Naive thymus-derived CD4-positive, alpha-beta T cell (primary cell): ENCODE data around the gene LSM6. TPM values are rescaled to one million over a fixed set of nuclear protein-coding genes. Genes with fewer than 3 reads are reported as not detected.

ENCODE experiments used
- ATAC-seq: fragments of 150-1000 bp; cut with Tn5 transposase; 2 replicates; pipeline ENCODE4 v1.10.0; 2021; ENCODE audit warnings: mild to moderate bottlenecking, moderate library complexity
- CTCF ChIA-PET: fragments of 350-600 bp; sonication (Branson Sonifier 250); formaldehyde crosslinking; loops from one replicate; lab custom pipeline; 2021; ENCODE audit warnings: antibody characterized with exemption; lab: Charles Lee
- POLR2A ChIA-PET: fragments of 350-600 bp; sonication (Branson Sonifier 250); formaldehyde crosslinking; loops from one replicate; lab custom pipeline; 2021; ENCODE audit warnings: antibody characterized with exemption, inconsistent platforms; lab: Charles Lee
- DNase-seq, 9 donors: peaks; one replicate each; pipeline versions ENCODE4 v3.0.0 to v3.0.0-alpha.2; 2020 to 2022; ENCODE audit warnings: mixed read lengths in 1 of 9
- H3K27ac ChIP-seq: one replicate; pipeline ENCODE4 v1.7.0; 2013; ENCODE audit warnings: mild to moderate bottlenecking, low read depth, low read length, moderate library complexity
- H3K27me3 ChIP-seq, 2 donors: one replicate each; pipeline ENCODE4 v1.7.0; 2013; ENCODE audit warnings: low read length in 2 of 2, mild to moderate bottlenecking in 2 of 2, moderate library complexity in 2 of 2; ENCODE audit not compliant: control insufficient read depth in 2 of 2, insufficient read depth in 2 of 2
- H3K36me3 ChIP-seq, 3 experiments: 1 replicate in 2 of 3; 2 replicates in 1 of 3; pipeline ENCODE4 v1.7.0; 2013; ENCODE audit warnings: low read length in 3 of 3, mild to moderate bottlenecking in 3 of 3, moderate library complexity in 1 of 3; ENCODE audit not compliant: insufficient read depth in 3 of 3, control insufficient read depth in 2 of 3
- H3K4me1 ChIP-seq, 2 donors: one replicate each; pipeline ENCODE4 v1.7.0; 2013; ENCODE audit warnings: low read length in 2 of 2, mild to moderate bottlenecking in 2 of 2, moderate library complexity in 1 of 2; ENCODE audit not compliant: control insufficient read depth in 2 of 2, insufficient read depth in 2 of 2
- H3K4me3 ChIP-seq: 2 replicates; pipeline ENCODE4 v1.7.0; 2013; ENCODE audit warnings: mild to moderate bottlenecking, low read length
- H3K9me3 ChIP-seq, 3 experiments: 1 replicate in 2 of 3; 2 replicates in 1 of 3; pipeline ENCODE4 v1.7.0; 2013; ENCODE audit warnings: low read length in 3 of 3; ENCODE audit not compliant: control insufficient read depth in 2 of 3
- H3K27ac Mint-ChIP-seq, 9 donors: one replicate each; pipeline ENCODE4 v1.8.0; 2020 to 2022; ENCODE audit warnings: mixed read lengths in 9 of 9, mild to moderate bottlenecking in 8 of 9, moderate library complexity in 5 of 9, inconsistent platforms in 2 of 9
- H3K27me3 Mint-ChIP-seq, 5 donors: one replicate each; pipeline ENCODE4 v1.8.0; 2021 to 2022; ENCODE audit warnings: mixed read lengths in 5 of 5, mild to moderate bottlenecking in 1 of 5
- H3K36me3 Mint-ChIP-seq, 5 donors: one replicate each; pipeline ENCODE4 v1.8.0; 2020 to 2022; ENCODE audit warnings: mixed read lengths in 5 of 5, mild to moderate bottlenecking in 3 of 5, inconsistent platforms in 1 of 5
- H3K4me1 Mint-ChIP-seq, 7 donors: one replicate each; pipeline ENCODE4 v1.8.0; 2020 to 2022; ENCODE audit warnings: mixed read lengths in 7 of 7, mild to moderate bottlenecking in 3 of 7, inconsistent platforms in 1 of 7
- H3K4me3 Mint-ChIP-seq, 10 donors: one replicate each; pipeline ENCODE4 v1.8.0; 2020 to 2022; ENCODE audit warnings: mild to moderate bottlenecking in 10 of 10, mixed read lengths in 10 of 10, moderate library complexity in 6 of 10, inconsistent platforms in 2 of 10
- H3K9me3 Mint-ChIP-seq, 11 donors: one replicate each; pipeline ENCODE4 v1.8.0; 2020 to 2022; ENCODE audit warnings: mixed read lengths in 11 of 11, mild to moderate bottlenecking in 4 of 11, inconsistent platforms in 1 of 11, moderate library complexity in 1 of 11
- intact Hi-C, 2 donors: fragments of 100-400 bp; cut with micrococcal nuclease; formaldehyde crosslinking; loops; one replicate each; pipeline ENCODE4 v1.15.1; 2023
- polyA plus RNA-seq, 2 donors: library from polyadenylated mRNA; unstranded; fragments of 300-500 nt; fragmentation: Illumina TruSeq; gene quantifications; one replicate each; pipeline ENCODE4 v1.2.3, GENCODE V29; 2021
- total RNA-seq, 6 experiments: library from RNA in 5 of 6; stranded (reverse) in 5 of 6; gene quantifications; 1 replicate in 5 of 6; 2 replicates in 1 of 6; pipeline ENCODE4 v1.2.3 and lab custom pipeline; 2021 to 2026

Gene LSM6
- total and polyA plus RNA-seq, 7 experiments from 2014 or later: 24.7 to 73.6 (median 48.3) TPM

- no peaks in the 10 kb centered on the region for H3K9me3 ChIP-seq
- H3K4me3 ChIP-seq: no peak overlapping the region
- Mint-ChIP-seq H3K9me3 (no peaks in the 10 kb centered on the region), H3K27me3 (peaks cover 0 to 12% (median 4%) of the 10 kb centered on the region in 5 donors), H3K27ac (no peak overlapping the region), H3K4me3 (no peak overlapping the region), H3K36me3 (no peaks in the 10 kb centered on the region), H3K4me1 (no peaks in the 10 kb centered on the region)
- intact Hi-C loops: no loop called here
- ChIA-PET CTCF (interaction anchor here (0.5 kb wide), 1 partner anchor 12 kb away, joined by 4 read pairs; no protein-coding TSS in a partner anchor), POLR2A (no interaction called here)
- H3K27ac ChIP-seq: no peak overlapping the region
- ATAC-seq (no peak), DNase-seq (no peak)
- H3K27me3 ChIP-seq: no peaks in the 10 kb centered on the region
- H3K36me3 ChIP-seq: no peaks in the 10 kb centered on the region
- H3K4me1 ChIP-seq: no peaks in the 10 kb centered on the region
Measured at GRCh38 chr4:146212781-146213180, 37.3 kb downstream of the LSM6 start.

DNA sequence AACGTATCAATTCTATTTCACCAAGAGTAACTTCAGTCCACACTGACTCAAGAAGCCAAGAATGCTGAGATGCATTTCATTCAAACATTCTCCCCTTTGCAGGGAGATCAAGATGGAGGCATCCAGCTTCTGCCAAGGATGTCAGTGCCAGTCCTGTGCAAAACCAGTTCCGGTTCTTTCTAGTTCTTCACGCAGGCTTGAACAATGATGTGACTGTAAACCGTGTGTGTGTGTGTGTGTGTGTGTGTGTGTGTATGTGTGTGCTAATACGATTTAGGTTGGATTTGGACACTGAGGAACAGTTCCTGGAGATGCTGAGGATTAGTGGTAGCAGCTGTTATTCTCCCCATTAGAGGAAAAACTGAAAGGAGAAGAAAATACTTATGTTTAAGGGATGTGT is 38.7 kb downstream of the LSM6 start, which contains the start of gene REELD1:
TSS of gene REELD1 (plus strand) at position 301 of the 400 bp plus-strand sequence. CDS start 2,415 bp downstream, outside the sequence.
- Histone ChIP-seq H3K9me3 (no peaks in the 10 kb centered on the region), H3K4me1 (no peaks in the 10 kb centered on the region), H3K4me3 (no peak within 1 kb of the TSS), H3K36me3 (no peaks in the 10 kb centered on the region), H3K27ac (no peak within 1 kb of the TSS), H3K27me3 (no peaks in the 10 kb centered on the region)
- Mint-ChIP-seq H3K27me3 (peaks cover 0 to 6% (median 2%) of the 10 kb centered on the region in 5 donors), H3K4me1 (no peaks in the 10 kb centered on the region), H3K4me3 (no peak within 1 kb of the TSS), H3K27ac (no peak within 1 kb of the TSS), H3K9me3 (no peaks in the 10 kb centered on the region), H3K36me3 (no peaks in the 10 kb centered on the region)
- POLR2A ChIA-PET: no interaction called here
- intact Hi-C loops: no loop called here
- ATAC-seq: no peak
- no peak for DNase-seq
- CTCF ChIA-PET: no interaction called here

DNA sequence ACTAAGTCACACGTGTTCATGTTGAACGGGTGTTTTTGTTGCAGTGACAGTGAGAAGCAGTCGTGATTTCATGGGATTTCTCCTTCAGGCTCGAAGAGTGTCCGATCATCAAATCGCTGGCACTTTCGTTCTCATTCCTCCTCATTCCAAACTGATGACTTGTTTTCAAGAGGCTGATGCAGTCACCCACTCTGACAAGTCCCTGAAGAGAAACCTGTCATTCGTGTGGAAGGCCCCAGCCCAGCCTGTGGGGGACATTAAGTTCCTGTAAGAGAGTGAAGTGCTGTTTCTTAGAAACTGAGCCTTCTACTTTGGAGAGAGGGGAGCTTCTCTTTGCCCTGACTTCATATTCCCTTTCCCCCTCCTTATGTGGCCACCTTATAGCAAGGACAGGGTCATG is 46.8 kb downstream of the LSM6 start:
- Histone ChIP-seq H3K27ac (no peak overlapping the region), H3K4me3 (no peak overlapping the region), H3K4me1 (no peaks in the 10 kb centered on the region), H3K27me3 (no peaks in the 10 kb centered on the region), H3K9me3 (no peaks in the 10 kb centered on the region), H3K36me3 (no peaks in the 10 kb centered on the region)
- ChIA-PET POLR2A (no interaction called here), CTCF (no interaction called here)
- peaks cover 0 to 4% (median 0%) of the 10 kb centered on the region in 5 donors for H3K36me3 Mint-ChIP-seq
- H3K9me3 Mint-ChIP-seq: no peaks in the 10 kb centered on the region
- H3K4me1 Mint-ChIP-seq: no peaks in the 10 kb centered on the region
- intact Hi-C loops: no loop called here
- no peak overlapping the region for H3K4me3 Mint-ChIP-seq
- ATAC-seq (no peak), DNase-seq (no peak)
- no peaks in the 10 kb centered on the region for H3K27me3 Mint-ChIP-seq
- no peak overlapping the region for H3K27ac Mint-ChIP-seq

- Histone ChIP-seq H3K27me3 (no peaks in the 10 kb centered on the region), H3K27ac (no peak overlapping the region), H3K4me3 (no peak overlapping the region), H3K4me1 (no peaks in the 10 kb centered on the region), H3K9me3 (no peaks in the 10 kb centered on the region), H3K36me3 (no peaks in the 10 kb centered on the region)
- intact Hi-C loops: no loop called here
- ATAC-seq (no peak), DNase-seq (no peak)
- Mint-ChIP-seq H3K27me3 (no peaks in the 10 kb centered on the region), H3K36me3 (peaks cover 0 to 4% (median 0%) of the 10 kb centered on the region in 5 donors), H3K9me3 (no peaks in the 10 kb centered on the region), H3K4me1 (no peaks in the 10 kb centered on the region), H3K27ac (no peak overlapping the region), H3K4me3 (no peak overlapping the region)
- ChIA-PET POLR2A (no interaction called here), CTCF (interaction anchor here (0.8 kb wide), 1 partner anchor 12 kb away, joined by 4 read pairs; no protein-coding TSS in a partner anchor)
Measured at GRCh38 chr4:146224326-146224966, 48.9 kb downstream of the LSM6 start.

- POLR2A ChIA-PET: no interaction called here
- H3K27me3 Mint-ChIP-seq: no peaks in the 10 kb centered on the region
- no peaks in the 10 kb centered on the region for H3K27me3 ChIP-seq
- peaks cover 0 to 12% (median 0%) of the 10 kb centered on the region in 5 donors for H3K36me3 Mint-ChIP-seq
- peaks cover 0 to 4% (median 0%) of the 10 kb centered on the region in 11 donors for H3K9me3 Mint-ChIP-seq
- no peaks in the 10 kb centered on the region for H3K36me3 ChIP-seq
- H3K4me1 Mint-ChIP-seq: no peaks in the 10 kb centered on the region
- no peaks in the 10 kb centered on the region for H3K9me3 ChIP-seq
- no peak overlapping the region for H3K27ac ChIP-seq
- no peak overlapping the region for H3K4me3 Mint-ChIP-seq
- CTCF ChIA-PET: no interaction called here
- no peaks in the 10 kb centered on the region for H3K4me1 ChIP-seq
- no peak overlapping the region for H3K27ac Mint-ChIP-seq
- H3K4me3 ChIP-seq: no peak overlapping the region
- DNase-seq: no peak
- intact Hi-C loops: no loop called here
- ATAC-seq: no peak
Measured at GRCh38 chr4:146229406-146229805, 53.9 kb downstream of the LSM6 start.

GRCh38 chr4:146232131-146232722 is 56.7 kb downstream of the LSM6 start:
- H3K4me1 Mint-ChIP-seq: no peaks in the 10 kb centered on the region
- Histone ChIP-seq H3K9me3 (no peaks in the 10 kb centered on the region), H3K36me3 (no peaks in the 10 kb centered on the region), H3K27ac (no peak overlapping the region), H3K27me3 (no peaks in the 10 kb centered on the region), H3K4me3 (no peak overlapping the region), H3K4me1 (no peaks in the 10 kb centered on the region)
- DNase-seq (no peak), ATAC-seq (peak; percentile 52)
- CTCF ChIA-PET: no interaction called here
- H3K36me3 Mint-ChIP-seq: peaks cover 0 to 9% (median 0%) of the 10 kb centered on the region in 5 donors
- H3K4me3 Mint-ChIP-seq: no peak overlapping the region
- H3K27ac Mint-ChIP-seq: no peak overlapping the region
- H3K27me3 Mint-ChIP-seq: peaks cover 0 to 11% (median 0%) of the 10 kb centered on the region in 5 donors
- POLR2A ChIA-PET: interaction anchor here (0.5 kb wide), 2 partner anchors 50 to 1069 kb away, joined by 3 read pairs; no protein-coding TSS in a partner anchor
- peaks cover 0 to 4% (median 0%) of the 10 kb centered on the region in 11 donors for H3K9me3 Mint-ChIP-seq
- intact Hi-C loops: no loop called here
